GM12878 (cell line): ENCODE data around the gene ANAPC16. TPM values are rescaled to one million over a fixed set of nuclear protein-coding genes. Genes with fewer than 3 reads are reported as not detected.

Experiments
- ATAC-seq: fragments of 200-7000 bp; cut with Tn5 transposase; 3 replicates; pipeline ENCODE4 v1.9.1; 2020; ENCODE audit warnings: mild to moderate bottlenecking, moderate library complexity
- BruUV-seq: library from RNA; stranded (reverse); fragments of 400-500 nt; replicated peaks from 2 replicates; lab custom pipeline; 2021; lab: Mats Ljungman, UMichigan
- CTCF ChIA-PET: fragments of 300-600 bp; sonication (Branson Sonifier 250); formaldehyde crosslinking; extraction: SDS; loops from one replicate; lab custom pipeline; 2021; ENCODE audit warnings: inconsistent platforms; lab: Yijun Ruan, JAX
- POLR2A ChIA-PET: fragments of 350-600 bp; formaldehyde crosslinking; extraction: SDS; loops from one replicate; lab custom pipeline; 2021; ENCODE audit warnings: inconsistent platforms; lab: Charles Lee
- RAD21 ChIA-PET: fragments of 300-600 bp; sonication (Branson Sonifier 250); formaldehyde crosslinking; loops from one replicate; lab custom pipeline; 2023; ENCODE audit warnings: antibody characterized with exemption; ENCODE audit not compliant: unreplicated experiment; lab: Charles Lee
- SMC1A ChIA-PET: fragments of 300-600 bp; sonication (Branson Sonifier 250); formaldehyde crosslinking; loops from one replicate; lab custom pipeline; 2023; ENCODE audit not compliant: unreplicated experiment, uncharacterized antibody; lab: Charles Lee
- DNase-seq: peaks from one replicate; pipeline ENCODE4 v3.0.0-alpha.2; 2011; ENCODE audit warnings: low read depth, low spot score
- FAIRE-seq: peaks from 3 replicates; lab custom pipeline; 2011; peaks lifted over from hg19 to GRCh38; lab: Jason Lieb, UNC
- H2AFZ ChIP-seq: 2 replicates; pipeline ENCODE4 v1.6.0; 2011; ENCODE audit warnings: low read depth, low read length, control low read depth; ENCODE audit not compliant: control insufficient read depth
- H3K27ac ChIP-seq: 2 replicates; pipeline ENCODE4 v1.5.1; 2011; ENCODE audit warnings: control low read depth; ENCODE audit not compliant: control insufficient read depth, insufficient read depth
- H3K27me3 ChIP-seq, 2 experiments: replicated peaks in 1 of 2; 2 replicates each; pipeline versions ENCODE4 v1.6.0 to v1.6.1; 2011; ENCODE audit warnings: low read length in 1 of 2; ENCODE audit not compliant: control insufficient read depth in 2 of 2, insufficient read depth in 2 of 2
- H3K36me3 ChIP-seq, 2 experiments: 2 replicates each; pipeline ENCODE4 v1.5.1; 2011; ENCODE audit warnings: low read length in 1 of 2; ENCODE audit not compliant: control insufficient read depth in 2 of 2, insufficient read depth in 2 of 2
- H3K4me1 ChIP-seq: 2 replicates; pipeline ENCODE4 v1.6.1; 2011; ENCODE audit warnings: mild to moderate bottlenecking, low read length, moderate library complexity, mixed read lengths; ENCODE audit not compliant: control insufficient read depth, insufficient read depth
- H3K4me2 ChIP-seq: 2 replicates; pipeline ENCODE4 v1.6.0; 2011; ENCODE audit warnings: control low read depth; ENCODE audit not compliant: control insufficient read depth, insufficient read depth
- H3K4me3 ChIP-seq: fragments of 200-600 bp; sonication (generic); 2 replicates; pipeline ENCODE4 v1.5.1; 2016
- H3K79me2 ChIP-seq: 2 replicates; pipeline ENCODE4 v1.6.0; 2011; ENCODE audit warnings: low read length; ENCODE audit not compliant: control insufficient read depth, insufficient read depth
- H3K9ac ChIP-seq: 2 replicates; pipeline ENCODE4 v1.8.0; 2011; ENCODE audit warnings: low read length, control low read depth, mixed read lengths; ENCODE audit not compliant: control insufficient read depth, insufficient read depth
- H3K9me3 ChIP-seq: replicated peaks from 3 replicates; pipeline ENCODE4 v1.5.1; 2011; ENCODE audit warnings: mild to moderate bottlenecking, low read length; ENCODE audit not compliant: control insufficient read depth, insufficient read depth
- H4K20me1 ChIP-seq: 2 replicates; pipeline ENCODE4 v1.6.0; 2011; ENCODE audit not compliant: control insufficient read depth, insufficient read depth
- BCLAF1 ChIP-seq: fragments of 450-650 bp; IDR thresholded peaks from 2 replicates; pipeline ENCODE4 v1.6.1; 2017; ENCODE audit warnings: antibody characterized with exemption, mild to moderate bottlenecking, moderate library complexity
- BMI1 ChIP-seq: fragments of 450-650 bp; IDR thresholded peaks from 2 replicates; pipeline ENCODE4 v1.6.1; 2016; ENCODE audit warnings: mild to moderate bottlenecking, moderate library complexity, borderline replicate concordance
- E4F1 ChIP-seq: fragments of 450-650 bp; IDR thresholded peaks from 2 replicates; pipeline ENCODE4 v1.6.1; 2018; ENCODE audit warnings: borderline replicate concordance, mild to moderate bottlenecking; ENCODE audit not compliant: partially characterized antibody
- IKZF2 ChIP-seq, 2 experiments: fragments of 450-650 bp; IDR thresholded peaks; 2 replicates each; pipeline ENCODE4 v1.6.1; 2017; ENCODE audit warnings: mild to moderate bottlenecking in 2 of 2, moderate library complexity in 2 of 2
- NRF1 ChIP-seq: conservative IDR thresholded peaks from 2 replicates; pipeline ENCODE4 v1.6.1; 2011; ENCODE audit warnings: mild to moderate bottlenecking, low read depth, low read length, improper control_type of control experiment
- PAX5 ChIP-seq: IDR thresholded peaks from 2 replicates; pipeline ENCODE4 v1.6.1; 2011; ENCODE audit warnings: low read depth, low read length, borderline replicate concordance
- RAD51 ChIP-seq: fragments of 450-650 bp; IDR thresholded peaks from 2 replicates; pipeline ENCODE4 v1.6.1; 2016; ENCODE audit warnings: moderate library complexity, mild to moderate bottlenecking, inconsistent platforms
- RFX5 ChIP-seq: IDR thresholded peaks from 2 replicates; pipeline ENCODE4 v1.6.1; 2011; ENCODE audit warnings: low read depth, low read length, improper control_type of control experiment
- SPI1 ChIP-seq: IDR thresholded peaks from 2 replicates; pipeline ENCODE4 v1.6.1; 2011; ENCODE audit warnings: low read depth, mild to moderate bottlenecking, low read length, moderate library complexity, borderline replicate concordance; ENCODE audit not compliant: insufficient read depth
- USF2 ChIP-seq: IDR thresholded peaks from 2 replicates; pipeline ENCODE4 v1.6.1; 2011; ENCODE audit warnings: low read depth, low read length, improper control_type of control experiment, borderline replicate concordance
- whole genome bisulfite sequencing: methylation state at CpG from one replicate; pipeline ENCODE4 v1.1.6; 2016; ENCODE audit warnings: low lambda C conversion rate; ENCODE audit not compliant: insufficient replicate concordance, insufficient coverage; ENCODE audit errors: missing lambda C conversion rate; 5-methylcytosine and 5-hydroxymethylcytosine counted together
- in situ Hi-C: fragments of 300-500 bp; cut with MboI; formaldehyde crosslinking; loops from 9 replicates; pipeline ENCODE4 v1.14.3; 2018; ENCODE audit warnings: mixed read lengths
- intact Hi-C: fragments of 100-400 bp; cut with micrococcal nuclease; formaldehyde crosslinking; loops from one replicate; pipeline ENCODE4 v1.14.2; 2022; ENCODE audit not compliant: unreplicated experiment
- polyA plus RNA-seq, 11 experiments: library from polyadenylated mRNA; depleted of rRNA in 4 of 11; unstranded in 6 of 11; stranded (reverse) in 5 of 11; fragments of >200 nt; fragmentation: Nextera tagmentation in 4 of 11; fragmentation: Illumina TruSeq in 1 of 11; extraction: Ambion mirVana in 4 of 11; extraction: Trizol in 1 of 11; gene quantifications; 1 replicate in 1 of 11; 2 replicates in 10 of 11; pipeline versions ENCODE4 v1.2.1 to v1.2.3, GENCODE V29; 2011 to 2016; ENCODE audit warnings: inconsistent platforms in 2 of 11, missing spikeins in 2 of 11, low read depth in 1 of 11
- total RNA-seq, 4 experiments: library from RNA; depleted of rRNA in 3 of 4; stranded (reverse); fragments of >200 nt in 3 of 4; fragmentation: Illumina TruSeq in 1 of 4; extraction: Trizol in 1 of 4; gene quantifications; 2 replicates each; pipeline versions ENCODE4 v1.2.1 to v1.2.3, GENCODE V29; 2013 to 2021
- TF ChIP-seq, protein P1 (sequence below): IDR thresholded peaks from 2 replicates; pipeline ENCODE4 v1.6.1; 2012; ENCODE audit warnings: mild to moderate bottlenecking, low read depth, low read length

The ANAPC16 gene
- total and polyA plus RNA-seq, 10 of the 15 experiments (the other 5 are each of a cell fraction or from before 2014, with no cell fraction given), result 66.9 to 208 (median 134) TPM

GRCh38 chr10:72221278-72221677 lies 5.5 kb downstream of the ANAPC16 start (continued):
- no peak for TF ChIP-seq USF2
- no peak for TF ChIP-seq BMI1
- TF ChIP-seq E4F1, result no peak
- no peak for TF ChIP-seq PAX5

- Histone ChIP-seq H3K4me2 (peak overlapping the region; percentile 43), H3K27me3 (no peaks in the 10 kb centered on the region), H3K9ac (no peak overlapping the region), H2AFZ (no peak overlapping the region), H3K36me3 (peaks cover 1 to 22% of the 10 kb centered on the region in 2 experiments; a peak in 3 of 4 replicates), H3K27ac (peak overlapping the region; percentile 47), H3K4me1 (peaks cover 29% of the 10 kb centered on the region), H3K4me3 (no peak overlapping the region), H3K79me2 (peaks cover 51% of the 10 kb centered on the region), H3K9me3 (no peaks in the 10 kb centered on the region), H4K20me1 (no peaks in the 10 kb centered on the region)
- ChIA-PET CTCF (interaction anchor here (0.6 to 9.7 kb wide), 31 partner anchors 9 to 597 kb away, joined by 3 to 127 read pairs (median 5); no protein-coding TSS in a partner anchor), POLR2A (interaction anchor here (0.6 to 2.1 kb wide), 10 partner anchors 13 to 175 kb away, joined by 3 to 6 read pairs (median 4); no protein-coding TSS in a partner anchor), SMC1A (interaction anchor here (0.6 to 9.4 kb wide), 28 partner anchors 10 to 327 kb away, joined by 3 to 122 read pairs (median 4); partner anchors contain the start of gene DDIT4), RAD21 (interaction anchor here (0.7 to 10.2 kb wide), 22 partner anchors 17 to 327 kb away, joined by 3 to 129 read pairs (median 6); partner anchors contain the start of gene DDIT4)
- FAIRE-seq, result peak; percentile 71
- in situ Hi-C loops (no loop called here), intact Hi-C loops (loop anchor here (2.0 kb wide), 3 partner anchors 25 to 91 kb away; no protein-coding TSS in a partner anchor)
- ATAC-seq, result peak; percentile 71
- 26% methylated on average over 1 of the region's 1 CpG for WGBS
- BruUV-seq, result no TSS peak
- DNase-seq, result no peak
- TF ChIP-seq, protein P1, sequence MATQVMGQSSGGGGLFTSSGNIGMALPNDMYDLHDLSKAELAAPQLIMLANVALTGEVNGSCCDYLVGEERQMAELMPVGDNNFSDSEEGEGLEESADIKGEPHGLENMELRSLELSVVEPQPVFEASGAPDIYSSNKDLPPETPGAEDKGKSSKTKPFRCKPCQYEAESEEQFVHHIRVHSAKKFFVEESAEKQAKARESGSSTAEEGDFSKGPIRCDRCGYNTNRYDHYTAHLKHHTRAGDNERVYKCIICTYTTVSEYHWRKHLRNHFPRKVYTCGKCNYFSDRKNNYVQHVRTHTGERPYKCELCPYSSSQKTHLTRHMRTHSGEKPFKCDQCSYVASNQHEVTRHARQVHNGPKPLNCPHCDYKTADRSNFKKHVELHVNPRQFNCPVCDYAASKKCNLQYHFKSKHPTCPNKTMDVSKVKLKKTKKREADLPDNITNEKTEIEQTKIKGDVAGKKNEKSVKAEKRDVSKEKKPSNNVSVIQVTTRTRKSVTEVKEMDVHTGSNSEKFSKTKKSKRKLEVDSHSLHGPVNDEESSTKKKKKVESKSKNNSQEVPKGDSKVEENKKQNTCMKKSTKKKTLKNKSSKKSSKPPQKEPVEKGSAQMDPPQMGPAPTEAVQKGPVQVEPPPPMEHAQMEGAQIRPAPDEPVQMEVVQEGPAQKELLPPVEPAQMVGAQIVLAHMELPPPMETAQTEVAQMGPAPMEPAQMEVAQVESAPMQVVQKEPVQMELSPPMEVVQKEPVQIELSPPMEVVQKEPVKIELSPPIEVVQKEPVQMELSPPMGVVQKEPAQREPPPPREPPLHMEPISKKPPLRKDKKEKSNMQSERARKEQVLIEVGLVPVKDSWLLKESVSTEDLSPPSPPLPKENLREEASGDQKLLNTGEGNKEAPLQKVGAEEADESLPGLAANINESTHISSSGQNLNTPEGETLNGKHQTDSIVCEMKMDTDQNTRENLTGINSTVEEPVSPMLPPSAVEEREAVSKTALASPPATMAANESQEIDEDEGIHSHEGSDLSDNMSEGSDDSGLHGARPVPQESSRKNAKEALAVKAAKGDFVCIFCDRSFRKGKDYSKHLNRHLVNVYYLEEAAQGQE, result no peak
- TF ChIP-seq IKZF2 (IDR thresholded peaks at IDR 0.05) (0 out of 4 replicates have a peak, but pooled peaks of 1 of the 2 experiments have one; percentile 6), NRF1 (no peak), SPI1 (peak; percentile 43; the same call in 1 of the 2 replicates), RFX5 (no peak), BCLAF1 (no peak), RAD51 (no peak)
These were observed 7.9 kb downstream of the ANAPC16 start for GRCh38 chr10:72223743-72224101.
